Right hindlimb (tissue), 1 donor: ENCODE results near the gene ESPN.
"Not testable (repeated sequence)": the region's sequence is repeated elsewhere in the genome, so short reads cannot be mapped to it uniquely, and the experiment has no call there.

Source experiments
- DNase-seq: peaks from one replicate; pipeline ENCODE4 v3.0.0-alpha.2; 2018

ESPN gene

DNA sequence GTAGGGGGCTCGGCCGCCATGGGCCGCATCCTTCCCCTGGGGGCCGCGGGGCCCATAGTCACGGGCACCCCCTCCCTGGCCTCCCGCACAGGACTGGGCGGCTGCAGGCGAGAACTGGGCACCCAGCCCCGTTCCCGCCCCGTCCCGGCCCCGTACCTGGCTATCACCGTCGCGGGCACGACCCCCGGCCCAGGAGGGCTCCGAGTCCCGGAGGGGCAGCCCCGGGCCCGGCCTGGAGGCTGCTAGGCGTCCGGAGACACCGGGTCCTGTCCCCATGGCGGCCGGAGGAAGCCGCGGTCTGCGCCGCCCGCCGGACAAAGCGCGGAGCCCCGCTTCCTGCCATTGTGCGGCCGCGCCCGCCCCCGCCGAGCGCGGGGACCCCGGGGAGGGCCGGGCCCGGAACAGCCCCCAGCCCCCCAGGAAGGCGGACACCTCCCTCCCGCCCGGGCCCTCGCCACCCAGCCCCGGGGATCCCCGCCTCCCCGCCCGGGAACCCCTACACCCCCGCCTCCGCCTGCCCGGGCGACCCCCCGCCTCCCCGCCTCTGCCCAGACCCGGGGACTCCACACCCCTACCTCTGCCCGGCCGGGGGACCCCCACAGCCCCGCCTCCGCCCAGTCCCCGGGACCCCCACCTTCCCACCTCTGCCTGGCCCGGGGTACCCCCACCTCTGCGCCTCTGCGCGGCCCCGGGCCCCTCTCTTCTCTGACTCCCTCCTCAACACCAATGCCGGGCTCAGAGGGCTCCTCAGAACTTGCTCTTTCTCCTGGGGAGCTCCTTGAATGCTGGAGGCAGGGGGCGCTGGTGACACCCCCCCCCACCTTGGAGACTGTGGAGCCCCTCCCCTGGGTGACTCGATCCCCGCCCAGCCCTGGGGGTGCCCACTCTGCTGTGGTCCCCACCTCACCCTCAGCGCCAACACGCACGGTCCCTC lies 60.9 kb downstream of the ESPN start:
- no peak for DNase-seq

DNA sequence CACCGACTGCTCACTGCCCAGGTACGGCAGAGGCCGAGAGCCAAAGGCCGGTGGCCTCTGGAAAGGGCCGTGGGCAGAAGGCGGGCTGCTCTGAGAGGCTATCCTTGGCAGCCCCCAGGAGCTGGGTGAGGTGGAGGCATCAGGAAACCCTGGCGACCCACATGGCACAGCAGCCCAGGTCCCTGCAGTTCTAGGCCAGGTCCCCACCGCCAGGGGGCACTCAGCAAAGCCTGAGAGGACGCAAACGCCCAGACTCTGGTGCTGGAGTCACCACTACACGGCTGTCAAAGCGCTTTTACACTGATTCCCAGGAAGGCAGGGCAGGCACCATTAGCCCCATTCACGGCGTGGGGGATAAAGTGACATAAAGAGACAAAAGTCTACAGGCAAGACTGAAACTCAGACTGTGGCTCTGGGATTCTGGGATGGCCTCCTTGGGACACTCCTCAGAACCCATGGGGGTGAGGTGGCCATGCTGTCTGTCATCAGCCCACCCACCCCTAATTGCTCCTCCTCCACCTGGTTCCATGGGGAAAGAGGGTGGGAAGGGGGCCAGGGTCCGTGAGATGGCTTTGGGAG lies 61.9 kb downstream of the ESPN start:
- peak; percentile 88 for DNase-seq

DNA sequence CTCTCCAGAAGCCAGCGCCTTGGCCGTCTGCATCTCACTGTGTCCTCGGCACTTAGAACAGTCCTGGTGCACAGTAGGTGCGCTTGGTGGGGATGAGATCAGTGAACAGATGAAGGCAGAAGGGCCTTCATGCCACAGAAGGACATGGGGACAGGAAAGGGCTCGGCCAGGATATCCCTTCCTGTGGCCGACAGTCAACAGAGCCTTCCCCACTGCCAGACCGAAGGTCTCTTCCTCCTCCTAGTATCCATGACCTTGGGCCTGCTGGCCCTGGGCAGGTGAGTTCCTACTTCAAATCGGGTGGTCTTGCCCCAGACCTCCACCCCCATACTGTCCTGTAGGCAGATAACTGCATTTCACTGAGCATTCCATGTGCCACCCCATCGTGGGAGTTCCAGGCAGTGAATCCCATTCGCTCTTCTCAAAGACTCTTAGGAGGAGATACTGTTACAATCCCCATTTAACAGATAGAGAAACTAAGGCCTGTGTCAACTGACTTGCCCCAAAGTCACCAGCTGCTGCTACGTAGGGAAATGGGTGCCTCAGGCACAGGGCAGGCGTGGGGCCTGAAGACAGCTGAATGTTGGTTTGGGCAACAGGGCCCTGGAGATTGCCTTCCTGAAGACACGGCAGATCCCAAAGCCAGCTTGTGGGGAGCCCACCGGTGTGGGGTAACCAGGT lies 63.4 kb downstream of the ESPN start:
- DNase-seq, result no peak

DNA sequence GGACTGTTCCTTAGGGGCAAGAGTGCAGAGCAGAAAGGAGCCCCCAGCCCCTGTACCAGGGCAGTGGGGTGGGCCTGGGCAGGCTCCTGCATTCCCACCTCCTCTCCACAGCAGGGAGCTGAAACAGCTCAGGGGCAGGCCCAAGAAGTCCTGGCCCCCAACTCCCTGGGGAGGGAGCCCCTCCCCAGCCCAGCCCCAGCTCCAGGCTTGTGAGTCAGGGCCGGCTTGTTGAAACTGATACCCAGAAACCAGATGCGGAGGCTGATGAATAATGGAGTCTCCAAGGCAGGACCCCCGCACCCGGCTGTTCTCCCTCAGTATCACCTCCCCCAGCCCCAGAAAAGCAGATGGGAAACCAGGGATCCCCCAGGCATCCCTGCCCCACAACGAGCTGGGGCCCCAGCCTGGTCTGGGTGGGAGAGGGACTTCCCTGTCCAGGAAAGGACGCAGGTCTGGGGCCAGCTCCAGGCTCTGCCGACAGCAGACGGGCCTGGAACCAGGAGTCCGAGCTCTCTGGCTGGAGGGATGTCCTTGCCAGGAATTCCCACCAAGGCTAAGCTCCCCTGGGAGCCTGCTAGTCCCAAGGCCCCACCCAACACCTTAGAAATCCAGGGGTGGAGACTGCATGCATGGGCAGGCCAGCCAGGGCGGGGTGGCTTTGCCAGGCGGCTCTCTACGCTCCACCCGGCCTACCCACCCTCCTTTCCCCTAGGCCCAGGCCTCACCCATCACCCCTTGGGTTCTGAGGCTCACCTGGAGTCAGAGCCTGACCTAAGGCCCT lies 64.2 kb downstream of the ESPN start:
- no peak for DNase-seq

DNA sequence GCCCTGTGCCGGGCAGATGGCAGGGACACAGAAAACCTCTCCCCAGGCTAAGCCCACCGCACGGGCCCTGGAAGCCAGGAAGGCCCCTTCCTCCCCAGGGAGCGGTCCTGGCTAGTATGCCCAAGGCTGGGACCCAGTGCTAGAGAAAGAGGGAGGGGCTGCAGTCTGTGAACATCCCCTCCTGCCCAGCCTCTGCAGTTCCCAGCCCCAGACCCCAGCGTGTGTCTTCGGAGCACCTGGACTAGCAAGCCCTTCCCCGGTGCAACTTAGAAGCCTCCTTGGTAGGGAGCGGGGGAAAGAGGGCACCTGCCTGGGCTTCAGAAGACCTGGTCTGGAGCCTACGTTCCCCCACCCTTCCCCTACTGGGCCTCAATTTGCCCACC lies 64.8 kb downstream of the ESPN start:
- no peak for DNase-seq

DNA sequence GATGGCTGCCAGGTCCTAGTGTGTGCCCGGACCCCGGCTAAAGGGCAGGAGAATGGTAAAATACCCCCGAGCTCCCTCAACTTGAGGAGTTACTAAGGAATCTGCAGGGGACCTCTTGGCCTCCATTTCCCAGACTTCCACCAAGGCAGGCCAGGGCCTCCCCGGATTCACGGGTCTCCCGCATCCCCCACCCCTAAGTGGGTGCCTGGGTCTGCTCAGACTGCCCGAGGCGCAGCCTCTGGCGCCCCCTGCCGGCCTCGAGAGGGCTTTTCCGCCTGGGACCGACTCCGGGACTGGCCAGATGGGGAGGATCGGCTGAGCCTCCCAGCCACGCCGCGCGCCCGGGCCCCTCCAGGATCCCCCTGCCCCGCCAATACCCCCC lies 65.2 kb downstream of the ESPN start:
- DNase-seq, result peak; percentile 76

DNA sequence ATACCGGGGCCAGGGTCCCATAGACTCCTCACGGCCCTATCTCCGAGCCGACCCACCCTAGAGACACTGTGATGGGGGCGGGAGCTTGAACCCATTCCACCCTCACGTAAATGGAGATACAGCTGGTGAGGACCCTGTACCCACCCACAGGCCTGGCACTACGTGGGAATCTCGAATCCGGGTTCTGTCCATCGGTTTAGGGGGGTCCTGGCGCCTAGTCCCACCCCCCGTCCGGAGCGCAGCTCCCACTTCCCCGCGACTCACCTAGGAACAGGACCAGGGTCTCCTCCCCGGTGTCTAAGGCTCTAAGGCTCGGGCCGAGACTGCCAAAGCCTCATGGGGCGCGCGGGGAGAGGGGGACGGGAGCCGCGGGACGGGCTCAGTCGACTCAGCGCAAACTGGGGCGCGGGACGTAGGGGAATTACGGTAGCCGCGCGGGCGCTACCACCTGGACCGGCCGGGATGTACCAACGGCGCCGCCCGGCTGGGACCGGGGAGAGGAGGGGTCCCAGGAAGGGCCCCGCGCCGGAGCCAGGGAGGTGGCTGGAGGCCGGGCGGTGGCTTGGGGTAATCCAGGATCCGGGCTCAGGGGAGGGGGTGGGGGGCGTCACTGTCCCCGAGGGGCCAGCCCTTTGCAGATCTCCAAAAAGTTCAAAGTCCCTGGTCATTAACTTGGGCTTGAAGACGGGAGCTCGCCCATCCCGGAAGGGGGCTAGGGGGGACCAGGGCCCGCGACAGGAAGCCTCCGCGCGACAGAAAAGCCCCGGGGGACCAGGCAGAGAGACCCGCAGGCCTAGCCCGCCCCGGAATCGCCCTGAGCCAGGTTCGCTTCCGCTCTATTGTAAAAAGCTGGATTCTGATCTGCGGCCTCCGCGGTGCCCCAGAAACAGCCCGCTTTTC lies 65.9 kb downstream of the ESPN start:
- no peak for DNase-seq

DNA sequence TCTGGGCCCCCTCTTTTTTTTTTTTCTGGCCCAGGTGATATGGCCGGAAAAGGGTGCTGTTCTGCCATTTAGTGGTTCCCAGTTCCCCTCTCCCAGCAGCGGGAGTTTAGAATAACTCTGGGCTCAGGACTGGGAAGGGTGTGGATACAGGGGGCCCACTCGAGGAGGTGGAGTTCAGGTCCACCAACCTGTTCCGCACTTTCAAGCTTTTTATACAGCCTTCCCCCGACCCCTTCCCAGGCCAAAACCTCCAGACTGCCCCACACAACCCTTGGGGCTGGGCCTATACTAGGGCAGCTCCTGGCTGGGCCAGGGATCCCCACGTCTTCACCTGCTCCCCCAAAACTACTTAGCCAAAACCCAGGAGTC lies 66.5 kb downstream of the ESPN start:
- no peak for DNase-seq

DNA sequence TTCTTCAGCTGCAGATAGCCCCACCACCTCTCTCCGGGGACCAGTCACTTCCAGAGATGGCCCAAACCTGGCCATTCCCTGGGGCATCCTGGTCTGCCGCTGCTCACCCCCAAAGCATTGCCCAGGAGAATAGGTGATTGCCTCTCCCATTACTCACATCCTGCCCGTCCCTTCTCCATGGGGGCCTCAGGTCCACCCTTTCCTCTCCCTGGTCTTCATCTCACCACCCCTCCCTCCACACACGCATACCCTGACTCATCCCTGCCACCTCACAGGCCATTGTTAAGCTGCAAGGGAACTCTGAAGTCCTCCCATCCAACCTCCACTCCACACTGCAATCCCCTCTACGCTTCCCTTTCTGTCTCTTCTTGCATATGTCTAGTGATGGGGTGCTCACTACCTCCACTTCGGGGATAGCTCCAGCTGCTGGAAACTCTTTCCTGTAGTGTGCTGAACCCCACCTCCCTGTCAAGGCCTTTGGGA lies 66.9 kb downstream of the ESPN start, which contains the start of gene PLEKHG5:
TSS of gene PLEKHG5 (minus strand) at position 188 of the 483 bp plus-strand sequence. CDS start 14,096 bp downstream, outside the sequence.
- no peak for DNase-seq

DNA sequence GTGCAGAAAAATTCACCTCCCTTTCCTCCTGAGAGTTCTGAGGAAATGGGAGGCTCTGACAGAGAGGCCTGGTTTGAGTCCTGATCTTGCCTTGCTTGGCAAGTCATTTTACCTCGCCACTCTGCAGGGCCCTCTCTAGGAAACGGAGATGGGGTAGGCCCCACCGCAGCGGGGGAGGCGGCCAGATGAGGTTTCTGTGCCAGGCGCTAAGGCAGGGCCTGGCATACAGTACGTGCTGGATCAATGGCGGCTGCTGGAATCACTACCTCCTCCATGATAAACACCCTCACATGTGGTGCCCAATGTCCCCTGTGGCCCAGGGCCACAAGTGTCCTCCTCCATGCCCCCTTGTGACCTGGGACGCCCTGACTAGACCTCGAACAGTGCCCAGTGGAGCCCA lies 67.4 kb downstream of the ESPN start:
- DNase-seq, result no peak

DNA sequence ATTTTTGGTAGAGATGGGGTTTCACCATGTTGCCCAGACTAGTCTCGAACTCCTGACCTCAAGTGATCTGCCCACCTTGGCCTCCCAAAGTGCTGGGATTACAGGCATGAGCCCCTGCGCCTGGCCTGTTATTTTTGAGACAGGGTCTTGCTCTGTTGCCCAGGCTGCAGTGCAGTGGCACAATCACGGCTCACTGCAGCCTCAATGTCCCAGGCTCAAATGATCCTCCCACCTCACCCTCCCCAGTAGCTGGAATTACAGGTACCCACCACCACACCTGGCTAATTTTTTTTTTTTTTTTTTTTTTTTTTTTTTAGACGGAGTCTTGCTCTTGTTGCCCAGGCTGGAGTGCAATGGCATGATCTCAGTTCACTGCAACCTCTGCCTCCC lies 69.3 kb downstream of the ESPN start:
- not testable (repeated sequence) for DNase-seq

DNA sequence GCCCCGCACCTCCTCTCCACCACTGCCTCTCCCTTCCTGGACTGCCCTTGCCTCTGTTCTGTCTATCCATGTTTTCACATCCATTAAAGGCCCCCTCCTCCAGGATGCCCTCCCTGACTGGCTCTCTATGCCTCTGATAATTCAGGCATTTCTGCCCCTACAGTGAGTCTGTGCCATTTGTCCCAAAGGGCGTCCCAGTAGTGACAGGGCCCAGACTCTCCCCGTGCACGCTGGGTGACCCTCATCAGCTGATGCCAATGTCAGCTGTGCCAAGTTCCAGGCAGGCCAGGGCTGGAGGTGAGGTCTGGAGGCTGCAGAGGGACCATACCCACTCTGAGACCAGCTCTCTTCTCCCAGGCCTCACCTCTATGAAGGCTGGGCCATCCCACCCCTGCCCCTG lies 70.1 kb downstream of the ESPN start:
- no peak for DNase-seq

DNA sequence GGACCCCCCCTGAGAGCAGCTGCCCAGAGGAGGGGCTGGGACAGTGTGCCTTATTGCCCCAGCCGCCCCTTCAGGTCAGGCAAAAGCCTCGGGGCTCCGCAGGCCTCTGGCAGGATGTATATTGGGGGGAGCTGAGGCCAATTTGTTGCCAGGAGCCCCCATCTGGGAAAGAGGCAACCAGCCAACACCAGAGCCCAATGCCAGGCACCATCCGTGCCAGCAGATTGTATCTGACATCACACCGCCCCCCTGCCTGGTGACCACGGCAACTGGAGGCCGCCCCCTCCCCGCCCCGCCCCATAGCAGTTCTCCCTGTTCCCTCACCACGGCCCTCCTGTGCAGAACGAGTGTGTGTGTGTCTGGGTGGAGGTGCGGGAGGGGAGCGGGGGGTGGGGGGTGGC lies 70.5 kb downstream of the ESPN start:
- DNase-seq, result no peak

DNA sequence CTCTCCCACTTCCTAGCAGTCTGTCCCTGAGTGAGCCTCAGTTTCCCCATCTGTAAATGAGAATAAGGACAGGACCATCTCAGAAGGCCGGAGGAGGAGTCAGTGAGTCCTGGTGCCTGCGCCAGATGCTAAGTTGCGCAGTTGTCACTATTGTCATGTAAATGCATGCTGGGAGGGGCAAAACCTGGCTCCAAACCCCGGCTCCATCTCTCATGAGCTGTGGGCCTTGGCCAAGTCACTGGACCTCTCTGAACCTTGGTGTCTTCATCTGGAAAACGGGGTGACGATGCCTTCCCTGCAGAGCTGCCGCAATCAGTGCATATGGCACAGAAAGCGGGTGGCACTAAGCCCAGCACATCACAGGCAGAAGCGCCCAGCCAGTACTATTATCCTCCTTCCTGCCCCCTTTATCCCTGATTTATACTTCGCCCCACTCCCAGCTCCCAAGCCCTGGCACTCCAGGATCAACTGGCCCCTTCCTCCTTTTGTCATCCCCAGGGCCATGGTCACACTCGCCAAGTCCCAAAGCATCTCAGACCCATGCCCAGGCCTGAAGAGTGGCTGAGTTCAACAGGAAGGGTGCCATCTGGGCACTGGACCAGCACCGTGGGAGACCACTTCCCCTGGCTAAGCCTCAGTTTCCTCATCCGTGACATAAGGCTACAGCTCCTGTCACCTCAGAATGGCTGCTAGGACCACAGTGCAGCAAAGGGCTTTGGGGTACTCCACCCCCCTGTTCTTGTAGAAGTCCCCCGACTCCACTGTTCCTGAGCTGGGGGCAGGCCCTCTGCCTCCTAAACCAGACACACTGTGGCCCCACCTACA lies 71.2 kb downstream of the ESPN start:
- DNase-seq, result no peak

DNA sequence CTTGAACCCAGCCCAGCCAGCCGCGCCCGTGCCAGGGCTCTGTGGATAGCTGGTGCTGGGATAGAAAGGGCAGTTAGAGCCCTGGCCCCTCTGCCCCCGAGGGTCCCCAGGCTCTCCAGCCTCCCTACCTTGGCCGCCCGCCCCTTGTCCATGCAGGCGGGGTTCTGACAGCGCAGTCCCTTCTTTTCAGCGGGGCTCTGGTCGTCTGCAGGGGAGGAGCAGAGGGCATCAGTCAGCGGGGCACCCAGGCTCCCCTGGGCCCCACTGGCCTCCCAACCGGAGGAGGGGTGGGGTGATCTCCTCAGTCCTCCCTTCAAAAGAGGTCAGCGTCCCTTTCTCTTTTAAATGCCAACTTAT lies 71.8 kb downstream of the ESPN start:
- no peak for DNase-seq

DNA sequence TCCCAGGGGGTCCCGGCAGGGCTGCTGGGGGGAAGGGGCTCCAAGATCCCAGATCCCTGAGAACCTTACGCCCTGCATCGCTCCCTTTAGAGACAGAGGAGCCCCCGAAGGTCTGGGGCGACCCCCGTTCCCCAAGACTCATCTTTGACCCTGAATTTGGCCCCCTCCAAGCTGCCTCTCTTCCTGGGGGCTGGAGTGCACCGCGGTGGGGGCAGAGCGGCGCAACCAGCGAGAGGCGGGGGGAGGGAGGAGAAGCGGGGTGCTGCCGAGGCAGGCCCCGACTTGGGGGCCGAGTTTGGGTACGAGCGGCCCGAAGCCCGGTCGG lies 72.3 kb downstream of the ESPN start:
- DNase-seq, result no peak

DNA sequence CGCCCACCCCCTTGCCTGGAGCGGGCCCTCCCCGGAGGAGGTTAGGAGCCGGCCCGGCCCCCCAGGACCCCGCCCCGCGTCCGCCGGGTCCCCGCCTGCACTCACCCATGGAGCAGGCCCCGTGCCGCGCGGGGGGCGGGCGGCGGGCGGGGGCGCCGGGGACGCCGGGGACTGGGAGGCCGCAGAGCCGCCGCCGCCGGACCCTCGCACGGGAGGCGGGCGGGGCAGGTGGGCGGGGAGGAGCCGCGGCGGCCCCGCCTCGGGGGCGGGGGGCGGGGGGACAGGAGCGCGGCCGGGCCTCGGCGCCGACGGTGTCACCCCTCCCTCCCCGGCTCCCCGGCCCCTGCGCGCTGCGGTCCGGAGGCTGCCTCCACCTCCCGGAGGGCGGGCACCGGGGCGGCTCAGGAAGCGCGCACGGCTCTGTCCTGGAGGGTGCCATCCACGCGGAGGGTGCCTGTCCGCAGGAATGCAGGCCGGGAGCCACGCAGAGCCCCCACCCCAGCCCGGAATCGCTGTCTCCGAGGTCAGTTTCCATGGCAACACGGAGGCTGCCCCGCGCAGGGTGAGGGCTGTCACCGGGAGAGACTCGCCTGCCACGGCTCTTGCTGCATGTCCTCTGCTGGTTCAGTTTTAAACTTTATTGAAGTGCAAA lies 72.8 kb downstream of the ESPN start:
- DNase-seq, result no peak

DNA sequence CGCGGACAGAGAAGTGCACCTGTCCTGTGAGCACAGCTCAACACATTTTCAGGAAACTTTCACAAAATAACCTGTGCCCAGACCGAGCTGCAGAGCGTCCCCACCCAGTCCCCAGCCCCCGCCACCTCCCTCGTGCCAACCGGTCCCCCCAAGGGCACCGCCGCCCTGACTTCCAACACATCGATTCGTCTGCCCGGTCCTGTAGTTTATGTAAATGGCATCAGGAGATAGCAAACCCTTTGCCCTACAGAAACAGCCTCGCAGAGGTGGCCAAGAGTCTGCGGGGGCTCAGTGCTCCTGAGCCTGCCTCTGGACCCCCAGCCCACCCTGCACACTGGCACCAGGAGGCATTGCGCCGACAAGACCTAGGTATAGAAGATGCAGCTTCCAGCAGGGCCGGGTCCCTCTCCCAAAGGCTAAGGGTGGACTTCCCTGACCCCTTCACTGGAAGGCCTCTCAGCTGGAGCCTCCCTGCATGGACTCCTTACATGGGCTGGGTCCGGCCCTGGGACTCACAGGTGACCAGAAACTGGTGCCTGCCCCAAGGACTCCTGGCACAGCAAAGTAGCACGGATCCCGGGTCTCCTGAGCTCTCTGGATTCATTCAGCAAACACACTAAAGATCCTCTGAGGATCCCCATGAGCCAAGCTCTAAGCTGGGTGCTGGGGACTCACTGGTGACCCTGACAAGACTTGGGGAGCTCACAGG lies 73.4 kb downstream of the ESPN start:
- peak; percentile 22 for DNase-seq

DNA sequence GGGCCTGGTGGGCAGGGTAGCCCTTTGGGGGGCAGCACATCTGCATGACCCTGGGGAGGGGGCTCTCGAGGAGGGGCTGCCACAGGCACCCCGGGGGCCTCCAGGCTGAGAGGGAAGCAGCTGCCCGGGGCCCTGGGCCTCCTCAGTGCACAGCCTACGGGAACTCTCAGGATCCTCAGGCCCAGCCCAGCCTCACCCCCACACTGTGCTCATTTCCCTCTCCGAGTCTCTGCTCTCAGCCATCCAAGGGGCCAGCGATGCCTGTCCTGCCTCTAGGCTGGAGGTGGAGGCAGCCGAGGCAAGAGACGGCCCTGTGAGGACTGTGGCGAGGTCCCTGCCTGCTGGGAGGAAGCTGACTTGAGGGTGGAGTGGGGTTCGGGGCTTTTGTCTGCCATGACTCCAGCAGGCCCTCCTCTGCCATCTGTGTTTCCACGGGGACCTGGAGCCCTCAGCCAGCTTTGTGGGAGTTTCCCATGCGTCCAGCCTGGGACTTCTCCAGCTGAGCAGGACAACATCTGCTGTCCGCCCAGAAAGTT lies 74.1 kb downstream of the ESPN start:
- DNase-seq, result peak; percentile 62

DNA sequence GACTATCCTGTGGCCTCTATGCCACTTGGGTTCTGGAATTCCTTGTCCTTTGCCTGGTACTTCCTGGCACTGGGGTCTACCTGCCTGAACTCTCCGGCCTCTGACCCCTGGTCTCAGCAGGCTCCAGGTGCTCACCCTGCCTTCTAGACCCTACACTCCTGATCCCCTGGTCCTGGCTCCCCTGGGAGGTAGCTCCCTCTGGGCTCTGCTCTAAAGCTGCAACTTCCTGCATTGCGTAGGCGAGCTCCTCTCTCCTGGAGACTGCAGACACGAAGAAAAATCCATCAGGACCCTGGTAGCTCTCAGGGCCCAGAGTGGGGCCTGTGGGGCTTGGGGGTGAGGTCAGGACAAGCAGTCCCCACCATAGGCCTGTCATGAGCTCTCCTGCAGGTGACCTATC lies 74.7 kb downstream of the ESPN start:
- DNase-seq, result no peak
